Endodermal cell (in vitro differentiated cells): Measurements from ENCODE around the gene EED. TPM values are rescaled to one million over a fixed set of nuclear protein-coding genes. Genes with fewer than 3 reads are reported as not detected.

Experiments used
- DNase-seq: peaks from one replicate; pipeline ENCODE4 v3.0.0-alpha.2; 2017
- H3K27ac ChIP-seq: 2 replicates; pipeline ENCODE4 v1.5.1; 2013; ENCODE audit warnings: mild to moderate bottlenecking, low read depth, low read length, moderate library complexity
- H3K27me3 ChIP-seq: 2 replicates; pipeline ENCODE4 v1.6.1; 2013; ENCODE audit warnings: mild to moderate bottlenecking, low read length, moderate library complexity; ENCODE audit not compliant: insufficient read depth, control insufficient read depth, poor library complexity, severe bottlenecking
- H3K36me3 ChIP-seq: 2 replicates; pipeline ENCODE4 v1.7.0; 2013; ENCODE audit warnings: mild to moderate bottlenecking, low read length, moderate library complexity; ENCODE audit not compliant: control insufficient read depth, insufficient read depth
- H3K4me1 ChIP-seq: one replicate; pipeline ENCODE4 v1.7.0; 2013; ENCODE audit warnings: low read length; ENCODE audit not compliant: control insufficient read depth, insufficient read depth
- H3K4me3 ChIP-seq: 2 replicates; pipeline ENCODE4 v1.5.1; 2013; ENCODE audit warnings: mild to moderate bottlenecking, low read length, moderate library complexity
- H3K9ac ChIP-seq: 2 replicates; pipeline ENCODE4 v1.6.1; 2013; ENCODE audit warnings: mild to moderate bottlenecking, low read length, moderate library complexity; ENCODE audit not compliant: poor library complexity, severe bottlenecking; ENCODE audit errors: extremely low read depth
- H3K9me3 ChIP-seq: 2 replicates; pipeline ENCODE4 v1.6.1; 2013; ENCODE audit warnings: mild to moderate bottlenecking, low read length, moderate library complexity; ENCODE audit not compliant: control insufficient read depth
- H3K27ac Mint-ChIP-seq: 2 replicates; pipeline ENCODE4 v1.8.0; 2020; ENCODE audit warnings: mixed read lengths
- H3K27me3 Mint-ChIP-seq: 2 replicates; pipeline ENCODE4 v1.8.0; 2021; ENCODE audit warnings: mild to moderate bottlenecking, mixed read lengths; ENCODE audit not compliant: insufficient read depth
- H3K36me3 Mint-ChIP-seq: 2 replicates; pipeline ENCODE4 v1.8.0; 2020; ENCODE audit warnings: low read depth, mixed read lengths
- H3K4me1 Mint-ChIP-seq: 2 replicates; pipeline ENCODE4 v1.8.0; 2020; ENCODE audit warnings: mixed read lengths
- H3K4me3 Mint-ChIP-seq: 2 replicates; pipeline ENCODE4 v1.8.0; 2020; ENCODE audit warnings: mild to moderate bottlenecking, moderate library complexity, mixed read lengths
- H3K9me3 Mint-ChIP-seq: 2 replicates; pipeline ENCODE4 v1.8.0; 2020; ENCODE audit warnings: mild to moderate bottlenecking, mixed read lengths
- WGBS, 2 experiments: methylation state at CpG; one replicate each; pipeline versions ENCODE4 v1.1.5 to v1.1.7; 2013; ENCODE audit warnings: missing lambda C conversion rate in 2 of 2, mixed read lengths in 1 of 2; ENCODE audit not compliant: insufficient coverage in 1 of 2, insufficient read length in 1 of 2; 5-methylcytosine and 5-hydroxymethylcytosine counted together
- total RNA-seq, 2 donors: library from RNA; stranded (reverse); fragmentation: NEBNext Ultra II Directional in 1 of 2; extraction: Animal tissue kit (Norgen Biotek cat#: 25700) in 1 of 2; gene quantifications; 2 replicates in 1 of 2; 3 replicates in 1 of 2; pipeline ENCODE4 v1.2.1, GENCODE V29; 2021
- TF ChIP-seq, protein P1 (sequence below): fragments of 200-600 bp; sonication (generic); conservative IDR thresholded peaks from 2 replicates; pipeline ENCODE4 v1.5.0; 2021; ENCODE audit warnings: antibody characterized with exemption, mild to moderate bottlenecking

Gene EED
- total RNA-seq, 2 donors from 2014 or later = 29.2 to 39.2 TPM

DNA sequence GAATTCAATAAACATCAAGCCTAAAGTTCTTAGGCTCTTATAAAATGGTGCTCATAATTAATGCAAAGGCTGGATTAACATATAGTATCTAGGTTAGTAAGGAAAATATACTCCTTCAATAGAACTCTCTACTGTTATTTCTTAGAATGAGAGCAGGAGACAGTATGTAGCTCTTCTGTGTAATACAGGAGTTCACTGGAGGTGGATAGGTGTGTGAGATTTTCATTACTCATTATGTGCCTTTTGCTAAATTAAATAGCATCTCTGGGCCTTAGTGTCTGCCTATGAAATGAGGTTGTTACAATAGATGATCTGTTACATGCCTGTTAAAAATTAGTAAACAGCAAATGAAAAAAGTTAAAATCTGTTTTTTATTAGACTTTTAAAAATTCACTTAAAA, 20.6 kb downstream of the EED start:
- TF ChIP-seq, protein P1, sequence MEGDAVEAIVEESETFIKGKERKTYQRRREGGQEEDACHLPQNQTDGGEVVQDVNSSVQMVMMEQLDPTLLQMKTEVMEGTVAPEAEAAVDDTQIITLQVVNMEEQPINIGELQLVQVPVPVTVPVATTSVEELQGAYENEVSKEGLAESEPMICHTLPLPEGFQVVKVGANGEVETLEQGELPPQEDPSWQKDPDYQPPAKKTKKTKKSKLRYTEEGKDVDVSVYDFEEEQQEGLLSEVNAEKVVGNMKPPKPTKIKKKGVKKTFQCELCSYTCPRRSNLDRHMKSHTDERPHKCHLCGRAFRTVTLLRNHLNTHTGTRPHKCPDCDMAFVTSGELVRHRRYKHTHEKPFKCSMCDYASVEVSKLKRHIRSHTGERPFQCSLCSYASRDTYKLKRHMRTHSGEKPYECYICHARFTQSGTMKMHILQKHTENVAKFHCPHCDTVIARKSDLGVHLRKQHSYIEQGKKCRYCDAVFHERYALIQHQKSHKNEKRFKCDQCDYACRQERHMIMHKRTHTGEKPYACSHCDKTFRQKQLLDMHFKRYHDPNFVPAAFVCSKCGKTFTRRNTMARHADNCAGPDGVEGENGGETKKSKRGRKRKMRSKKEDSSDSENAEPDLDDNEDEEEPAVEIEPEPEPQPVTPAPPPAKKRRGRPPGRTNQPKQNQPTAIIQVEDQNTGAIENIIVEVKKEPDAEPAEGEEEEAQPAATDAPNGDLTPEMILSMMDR = no peak
- H3K27me3 Mint-ChIP-seq = no peaks in the 10 kb centered on the region
- H3K9me3 ChIP-seq = peaks cover 9% of the 10 kb centered on the region

DNA sequence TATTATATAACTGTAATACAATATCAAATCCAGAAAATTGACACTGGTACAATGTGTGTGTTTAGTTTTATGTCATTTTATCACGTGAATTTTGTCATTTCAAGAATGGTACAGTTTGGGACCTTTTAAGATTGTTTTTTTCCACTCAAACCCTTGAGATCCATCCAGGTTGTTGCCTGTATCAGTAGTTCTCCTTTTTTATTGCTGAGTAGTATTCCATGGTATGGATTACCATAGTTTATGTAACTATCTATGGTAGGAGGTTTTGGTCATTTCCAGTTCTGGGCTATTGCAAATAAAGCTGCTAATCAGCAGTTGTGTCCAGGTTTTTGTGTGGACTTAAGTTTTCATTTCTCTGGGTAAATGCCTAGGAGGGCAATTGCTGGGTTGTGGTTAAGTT, 25.1 kb downstream of the EED start:
- peaks cover 5% of the 10 kb centered on the region for H3K4me1 Mint-ChIP-seq

More for the DNA sequence above, 20.6 kb downstream of the EED start:
- H3K36me3 ChIP-seq = peaks cover 73% of the 10 kb centered on the region
- no peak overlapping the region for H3K27ac ChIP-seq
- H3K27ac Mint-ChIP-seq = no peak overlapping the region
- H3K9me3 Mint-ChIP-seq = peaks cover 2% of the 10 kb centered on the region
- no peak overlapping the region for H3K4me3 ChIP-seq
- DNase-seq = no peak
- no peak overlapping the region for H3K4me3 Mint-ChIP-seq
- no peak overlapping the region for H3K9ac ChIP-seq
- peaks cover 2% of the 10 kb centered on the region for H3K4me1 Mint-ChIP-seq
- H3K4me1 ChIP-seq = no peaks in the 10 kb centered on the region
- H3K36me3 Mint-ChIP-seq = peaks cover 46% of the 10 kb centered on the region
- H3K27me3 ChIP-seq = no peaks in the 10 kb centered on the region

DNA sequence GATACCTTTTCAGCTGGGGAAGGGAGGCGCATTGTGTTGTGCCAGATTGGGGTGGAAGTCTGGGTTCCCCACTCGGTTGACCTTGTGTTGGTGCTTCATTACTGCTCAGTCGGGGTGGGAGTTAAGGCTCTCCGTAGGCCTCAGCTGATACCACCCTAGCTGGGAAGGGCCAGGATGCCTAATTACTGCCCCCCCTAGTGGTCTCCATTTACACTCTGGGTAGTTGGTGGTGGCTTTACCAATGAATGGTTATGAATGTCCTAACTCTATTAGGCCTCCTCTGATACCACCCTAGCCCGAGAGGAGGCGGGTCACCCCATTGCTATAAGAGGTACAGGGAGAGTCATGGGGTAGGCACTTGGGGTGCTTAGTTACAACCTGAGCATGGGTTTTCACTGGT, 29.9 kb downstream of the EED start:
- no peaks in the 10 kb centered on the region for H3K9me3 ChIP-seq
- TF ChIP-seq, protein P1 = peak; percentile 80
- H3K4me3 ChIP-seq = no peak overlapping the region
- Mint-ChIP-seq H3K4me1 (peaks cover 8% of the 10 kb centered on the region), H3K27me3 (no peaks in the 10 kb centered on the region), H3K9me3 (no peaks in the 10 kb centered on the region), H3K36me3 (peaks cover 42% of the 10 kb centered on the region), H3K4me3 (no peak overlapping the region), H3K27ac (peak overlapping the region; percentile 89)
- no peaks in the 10 kb centered on the region for H3K27me3 ChIP-seq
- 86% methylated on average over 6 of the region's 6 CpGs; no CpG with 5 or more reads in 1 of the 2 experiments for WGBS, 2 experiments
- peak; percentile 81 for DNase-seq
- no peaks in the 10 kb centered on the region for H3K4me1 ChIP-seq
- no peak overlapping the region for H3K27ac ChIP-seq
- H3K9ac ChIP-seq = no peak overlapping the region
- H3K36me3 ChIP-seq = peaks cover 60% of the 10 kb centered on the region

More for the DNA sequence above, 25.1 kb downstream of the EED start:
- Mint-ChIP-seq H3K27ac (no peak overlapping the region), H3K9me3 (no peaks in the 10 kb centered on the region), H3K36me3 (peaks cover 35% of the 10 kb centered on the region), H3K27me3 (no peaks in the 10 kb centered on the region), H3K4me3 (no peak overlapping the region)
- Histone ChIP-seq H3K4me1 (no peaks in the 10 kb centered on the region), H3K36me3 (peaks cover 53% of the 10 kb centered on the region), H3K4me3 (no peak overlapping the region), H3K9ac (no peak overlapping the region), H3K27ac (no peak overlapping the region), H3K9me3 (no peaks in the 10 kb centered on the region), H3K27me3 (no peaks in the 10 kb centered on the region)
- TF ChIP-seq, protein P1 = no peak
- DNase-seq = no peak
- WGBS, 2 experiments = 100% methylated on average over 1 of the region's 1 CpG; no CpG with 5 or more reads in 1 of the 2 experiments
